Skeletal muscle tissue (tissue), 4 donors: ENCODE data around the gene CDK5RAP3. TPM values are rescaled to one million over a fixed set of nuclear protein-coding genes. Genes with fewer than 3 reads are reported as not detected.

Source experiments
- H3K27ac ChIP-seq: one replicate; pipeline ENCODE4 v1.7.0; 2013; ENCODE audit warnings: mild to moderate bottlenecking, low read depth, low read length, inconsistent platforms
- H3K27me3 ChIP-seq, 3 donors: one replicate each; pipeline ENCODE4 v1.7.0; 2013; ENCODE audit warnings: low read length in 3 of 3; ENCODE audit not compliant: control insufficient read depth in 3 of 3, insufficient read depth in 3 of 3
- H3K36me3 ChIP-seq, 3 donors: one replicate each; pipeline ENCODE4 v1.7.0; 2013; ENCODE audit warnings: low read length in 3 of 3; ENCODE audit not compliant: control insufficient read depth in 3 of 3, insufficient read depth in 3 of 3
- H3K4me1 ChIP-seq, 3 donors: one replicate each; pipeline ENCODE4 v1.7.0; 2013; ENCODE audit warnings: low read length in 3 of 3, mild to moderate bottlenecking in 3 of 3; ENCODE audit not compliant: control insufficient read depth in 3 of 3, insufficient read depth in 3 of 3
- H3K4me3 ChIP-seq, 3 donors: one replicate each; pipeline ENCODE4 v1.7.0; 2013; ENCODE audit warnings: low read length in 3 of 3
- H3K9ac ChIP-seq, 3 donors: one replicate each; pipeline ENCODE4 v1.7.0; 2013; ENCODE audit warnings: low read length in 3 of 3, mild to moderate bottlenecking in 3 of 3, moderate library complexity in 2 of 3, low read depth in 1 of 3
- H3K9me3 ChIP-seq, 3 donors: one replicate each; pipeline ENCODE4 v1.7.0; 2013; ENCODE audit warnings: low read length in 3 of 3; ENCODE audit not compliant: control insufficient read depth in 3 of 3
- total RNA-seq: library from RNA; depleted of rRNA; stranded (reverse); fragments of >200 nt; gene quantifications from one replicate; pipeline ENCODE4 v1.2.3, GENCODE V29; 2014
- donor health status: Osteomylitis.

Gene CDK5RAP3
- total RNA-seq, 1 donor from 2014 or later, result 59.0 TPM

- Histone ChIP-seq H3K36me3 (peaks cover 32 to 45% (median 40%) of the 10 kb centered on the region in 3 donors), H3K4me1 (peaks cover 13 to 20% (median 17%) of the 10 kb centered on the region in 3 donors), H3K27ac (no peak overlapping the region), H3K9ac (no peak overlapping the region), H3K9me3 (no peaks in the 10 kb centered on the region), H3K4me3 (no peak overlapping the region), H3K27me3 (no peaks in the 10 kb centered on the region)
These were observed 2.6 kb downstream of the CDK5RAP3 start for GRCh38 chr17:47973541-47973940.

GRCh38 chr17:47975189-47975822 lies 4.4 kb downstream of the CDK5RAP3 start:
- no peaks in the 10 kb centered on the region for H3K27me3 ChIP-seq
- peaks cover 47 to 61% (median 55%) of the 10 kb centered on the region in 3 donors for H3K36me3 ChIP-seq
- peak overlapping the region in 1 of 3 donors; percentile 16 for H3K9ac ChIP-seq
- H3K27ac ChIP-seq, result no peak overlapping the region
- H3K4me1 ChIP-seq, result peaks cover 9 to 18% (median 13%) of the 10 kb centered on the region in 3 donors
- no peaks in the 10 kb centered on the region for H3K9me3 ChIP-seq
- no peak overlapping the region for H3K4me3 ChIP-seq

DNA sequence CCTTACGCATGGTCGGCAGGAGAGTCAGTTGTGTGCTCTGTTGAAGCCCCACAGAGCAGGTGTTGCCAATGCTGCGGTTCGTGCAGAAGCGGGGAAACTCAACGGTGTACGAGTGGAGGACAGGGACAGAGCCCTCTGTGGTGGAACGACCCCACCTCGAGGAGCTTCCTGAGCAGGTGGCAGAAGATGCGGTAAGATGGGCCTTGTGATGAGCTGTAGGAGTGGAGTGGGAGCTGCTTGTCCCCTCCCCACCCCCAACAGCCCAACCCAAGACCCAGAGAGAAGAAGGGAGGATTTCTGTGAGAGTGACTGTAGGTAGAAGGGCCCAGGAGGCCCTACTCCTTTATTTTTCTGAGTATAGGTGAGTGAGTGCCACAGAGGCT lies 4.9 kb downstream of the CDK5RAP3 start:
- Histone ChIP-seq H3K27me3 (no peaks in the 10 kb centered on the region), H3K4me1 (peaks cover 7 to 19% (median 10%) of the 10 kb centered on the region in 3 donors), H3K36me3 (peaks cover 52 to 66% (median 60%) of the 10 kb centered on the region in 3 donors), H3K9ac (no peak overlapping the region), H3K9me3 (no peaks in the 10 kb centered on the region), H3K27ac (no peak overlapping the region), H3K4me3 (no peak overlapping the region)

- H3K27me3 ChIP-seq, result no peaks in the 10 kb centered on the region
- H3K9ac ChIP-seq, result no peak overlapping the region
- peaks cover 2 to 9% (median 2%) of the 10 kb centered on the region in 3 donors for H3K4me1 ChIP-seq
- H3K9me3 ChIP-seq, result no peaks in the 10 kb centered on the region
- peaks cover 74 to 89% (median 78%) of the 10 kb centered on the region in 3 donors for H3K36me3 ChIP-seq
- H3K4me3 ChIP-seq, result no peak overlapping the region
- no peak overlapping the region for H3K27ac ChIP-seq
These were observed 7.4 kb downstream of the CDK5RAP3 start for GRCh38 chr17:47978324-47978723.

DNA sequence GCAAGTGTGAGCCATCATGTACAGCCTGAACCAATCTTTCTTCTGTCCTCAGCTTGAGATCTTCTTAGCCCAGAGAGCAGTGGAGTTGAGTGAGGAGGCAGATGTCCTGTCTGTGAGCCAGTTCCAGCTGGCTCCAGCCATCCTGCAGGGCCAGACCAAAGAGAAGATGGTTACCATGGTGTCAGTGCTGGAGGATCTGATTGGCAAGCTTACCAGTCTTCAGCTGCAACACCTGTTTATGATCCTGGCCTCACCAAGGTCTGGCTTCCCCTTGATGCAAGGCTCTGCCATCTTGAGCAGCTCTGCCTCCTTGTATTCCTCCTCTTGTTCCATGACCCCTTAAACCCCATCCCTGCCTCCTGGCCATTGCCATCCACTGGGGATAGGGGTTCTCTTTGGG lies 9.6 kb downstream of the CDK5RAP3 start:
- Histone ChIP-seq H3K27me3 (no peaks in the 10 kb centered on the region), H3K4me1 (peaks cover 2 to 9% (median 2%) of the 10 kb centered on the region in 3 donors), H3K9ac (no peak overlapping the region), H3K36me3 (peaks cover 60 to 75% (median 66%) of the 10 kb centered on the region in 3 donors), H3K27ac (no peak overlapping the region), H3K9me3 (no peaks in the 10 kb centered on the region), H3K4me3 (no peak overlapping the region)

GRCh38 chr17:47981462-47981861 lies 10.5 kb downstream of the CDK5RAP3 start:
- Histone ChIP-seq H3K27me3 (no peaks in the 10 kb centered on the region), H3K9ac (no peak overlapping the region), H3K9me3 (no peaks in the 10 kb centered on the region), H3K4me3 (no peak overlapping the region), H3K27ac (no peak overlapping the region), H3K4me1 (peaks cover 2 to 9% (median 2%) of the 10 kb centered on the region in 3 donors), H3K36me3 (peaks cover 54 to 66% (median 56%) of the 10 kb centered on the region in 3 donors)

GRCh38 chr17:47982091-47982617 lies 11.2 kb downstream of the CDK5RAP3 start:
- Histone ChIP-seq H3K36me3 (peaks cover 51 to 61% (median 52%) of the 10 kb centered on the region in 3 donors), H3K27me3 (no peaks in the 10 kb centered on the region), H3K9ac (no peak overlapping the region), H3K9me3 (no peaks in the 10 kb centered on the region), H3K4me3 (no peak overlapping the region), H3K27ac (no peak overlapping the region), H3K4me1 (peaks cover 2 to 9% (median 2%) of the 10 kb centered on the region in 3 donors)

DNA sequence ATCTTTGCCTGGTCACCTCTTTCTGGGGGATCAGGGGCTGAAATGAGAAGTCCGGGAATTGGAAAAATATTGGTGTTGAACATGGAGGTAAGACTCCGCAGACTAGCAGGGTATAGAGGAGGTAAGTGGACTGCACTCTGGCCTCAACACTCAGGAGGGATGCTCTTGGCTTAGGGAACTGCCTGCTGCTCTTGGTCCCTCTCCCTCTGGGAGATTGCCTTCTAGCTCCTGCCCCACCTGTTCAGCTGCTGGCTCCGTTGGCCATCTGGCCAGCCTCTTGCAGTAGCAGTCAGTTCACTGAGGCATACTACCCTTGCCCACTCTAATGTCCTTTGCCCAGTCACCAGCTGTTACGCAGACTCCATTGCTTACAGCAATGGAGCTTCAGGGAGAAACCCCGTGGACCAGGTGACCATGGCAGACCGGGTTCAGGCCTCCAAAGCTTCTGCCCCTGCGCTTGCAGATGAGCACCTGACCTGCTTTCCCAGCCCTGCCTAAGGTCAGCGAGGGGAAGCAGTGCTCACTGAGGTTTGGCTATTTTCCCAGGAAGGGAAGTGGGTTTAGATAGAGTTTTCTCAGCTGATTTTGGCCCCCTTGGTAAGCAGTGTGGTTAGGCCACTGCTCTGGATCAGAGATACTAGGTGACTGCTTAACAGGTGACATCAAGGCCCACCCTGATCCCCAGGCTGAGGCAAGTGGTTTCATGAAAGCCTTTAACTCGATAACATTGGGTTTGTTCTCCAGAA lies 11.9 kb downstream of the CDK5RAP3 start:
- Histone ChIP-seq H3K27ac (no peak overlapping the region), H3K9me3 (no peaks in the 10 kb centered on the region), H3K27me3 (no peaks in the 10 kb centered on the region), H3K4me1 (peaks cover 2 to 9% (median 7%) of the 10 kb centered on the region in 3 donors), H3K9ac (peak overlapping the region in 1 of 3 donors; percentile 16), H3K4me3 (no peak overlapping the region), H3K36me3 (peaks cover 47 to 56% (median 47%) of the 10 kb centered on the region in 3 donors)

GRCh38 chr17:47983492-47984223 lies 12.7 kb downstream of the CDK5RAP3 start:
- peaks cover 41 to 50% (median 42%) of the 10 kb centered on the region in 3 donors for H3K36me3 ChIP-seq
- no peak overlapping the region for H3K27ac ChIP-seq

More at GRCh38 chr17:47983492-47984223, 12.7 kb downstream of the CDK5RAP3 start:
- H3K9me3 ChIP-seq, result no peaks in the 10 kb centered on the region
- no peaks in the 10 kb centered on the region for H3K27me3 ChIP-seq
- H3K4me1 ChIP-seq, result peaks cover 2 to 9% (median 7%) of the 10 kb centered on the region in 3 donors
- no peak overlapping the region for H3K9ac ChIP-seq
- H3K4me3 ChIP-seq, result no peak overlapping the region
